Parathyroid adenoma (tissue), 2 donors: ENCODE data around the gene MPC2.

ENCODE experiments used
- H2AFZ ChIP-seq: fragments of 300-600 bp; sonication (generic); one replicate; pipeline ENCODE4 v1.7.0; 2017; ENCODE audit warnings: antibody characterized with exemption, mild to moderate bottlenecking
- H3K27ac ChIP-seq: fragments of 300-600 bp; sonication (generic); one replicate; pipeline ENCODE4 v1.7.0; 2017
- H3K27me3 ChIP-seq: fragments of 300-600 bp; sonication (generic); one replicate; pipeline ENCODE4 v1.7.0; 2017; ENCODE audit warnings: low read length; ENCODE audit not compliant: control insufficient read depth, insufficient read depth
- H3K36me3 ChIP-seq: fragments of 300-600 bp; sonication (generic); one replicate; pipeline ENCODE4 v1.7.0; 2017; ENCODE audit warnings: low read length; ENCODE audit not compliant: control insufficient read depth, insufficient read depth
- H3K4me1 ChIP-seq: fragments of 300-600 bp; sonication (generic); one replicate; pipeline ENCODE4 v1.7.0; 2017; ENCODE audit warnings: control low read depth
- H3K4me2 ChIP-seq: fragments of 300-600 bp; sonication (generic); one replicate; pipeline ENCODE4 v1.7.0; 2017; ENCODE audit warnings: low read length
- H3K4me3 ChIP-seq: fragments of 300-600 bp; sonication (generic); one replicate; pipeline ENCODE4 v1.7.0; 2017; ENCODE audit warnings: low read depth, low read length
- H3K79me2 ChIP-seq: fragments of 300-600 bp; sonication (generic); one replicate; pipeline ENCODE4 v1.7.0; 2017; ENCODE audit warnings: control low read depth
- H3K9ac ChIP-seq: fragments of 300-600 bp; sonication (generic); one replicate; pipeline ENCODE4 v1.7.0; 2017; ENCODE audit warnings: mild to moderate bottlenecking
- H3K9me3 ChIP-seq: fragments of 300-600 bp; sonication (generic); one replicate; pipeline ENCODE4 v1.7.0; 2017; ENCODE audit warnings: low read length; ENCODE audit not compliant: control insufficient read depth
- CTCF ChIP-seq: fragments of 300-600 bp; sonication (generic); IDR thresholded peaks from one replicate; pipeline ENCODE4 v1.7.0; 2017; ENCODE audit warnings: antibody characterized with exemption, mild to moderate bottlenecking
- donor health status: primary hyperparathyroidism.

MPC2 gene

GRCh38 chr1:167964646-167965045 is 27.8 kb upstream of the MPC2 start:
- TF ChIP-seq CTCF = no peak
- Histone ChIP-seq H3K9ac (no peak overlapping the region), H2AFZ (no peak overlapping the region)

GRCh38 chr1:167957710-167958109 is 20.8 kb upstream of the MPC2 start:
- Histone ChIP-seq H3K9me3 (no peaks in the 10 kb centered on the region), H3K4me2 (no peak overlapping the region), H3K27ac (no peak overlapping the region), H3K4me1 (no peaks in the 10 kb centered on the region), H3K4me3 (no peak overlapping the region), H2AFZ (no peak overlapping the region), H3K9ac (no peak overlapping the region), H3K79me2 (peaks cover 3% of the 10 kb centered on the region), H3K27me3 (no peaks in the 10 kb centered on the region), H3K36me3 (no peaks in the 10 kb centered on the region)
- no peak for TF ChIP-seq CTCF

More at GRCh38 chr1:167964646-167965045, 27.8 kb upstream of the MPC2 start:
- Histone ChIP-seq H3K4me2 (no peak overlapping the region), H3K4me3 (no peak overlapping the region), H3K4me1 (no peaks in the 10 kb centered on the region), H3K27me3 (no peaks in the 10 kb centered on the region), H3K36me3 (no peaks in the 10 kb centered on the region), H3K27ac (no peak overlapping the region), H3K9me3 (no peaks in the 10 kb centered on the region), H3K79me2 (peaks cover 3% of the 10 kb centered on the region)

GRCh38 chr1:167955915-167956314 is 19.0 kb upstream of the MPC2 start:
- Histone ChIP-seq H3K9me3 (no peaks in the 10 kb centered on the region), H3K79me2 (peaks cover 3% of the 10 kb centered on the region), H2AFZ (no peak overlapping the region), H3K9ac (no peak overlapping the region), H3K27me3 (no peaks in the 10 kb centered on the region), H3K4me2 (no peak overlapping the region), H3K36me3 (no peaks in the 10 kb centered on the region), H3K4me1 (no peaks in the 10 kb centered on the region), H3K27ac (no peak overlapping the region), H3K4me3 (no peak overlapping the region)
- TF ChIP-seq CTCF = no peak

GRCh38 chr1:167950569-167950968 is 13.7 kb upstream of the MPC2 start:
- Histone ChIP-seq H3K4me2 (no peak overlapping the region), H3K4me1 (no peaks in the 10 kb centered on the region), H3K4me3 (no peak overlapping the region), H3K9ac (no peak overlapping the region), H3K27ac (no peak overlapping the region), H2AFZ (no peak overlapping the region), H3K79me2 (peaks cover 2% of the 10 kb centered on the region), H3K36me3 (no peaks in the 10 kb centered on the region), H3K27me3 (no peaks in the 10 kb centered on the region), H3K9me3 (no peaks in the 10 kb centered on the region)
- TF ChIP-seq CTCF = no peak

- Histone ChIP-seq H3K4me2 (no peak overlapping the region), H3K4me1 (no peaks in the 10 kb centered on the region), H3K79me2 (peaks cover 4% of the 10 kb centered on the region)
Measured at GRCh38 chr1:167949785-167950184, 12.9 kb upstream of the MPC2 start.

More at GRCh38 chr1:167949785-167950184, 12.9 kb upstream of the MPC2 start:
- Histone ChIP-seq H3K27me3 (no peaks in the 10 kb centered on the region), H3K9ac (no peak overlapping the region), H3K36me3 (no peaks in the 10 kb centered on the region), H2AFZ (no peak overlapping the region), H3K9me3 (no peaks in the 10 kb centered on the region), H3K4me3 (no peak overlapping the region), H3K27ac (no peak overlapping the region)
- TF ChIP-seq CTCF = no peak
